GM19043 (cell line): ENCODE measurements around the gene NDUFAF5.

Experiments used
- ATAC-seq: cut with Tn5 transposase; IDR thresholded peaks from one replicate; pipeline ENCODE4 v1.9.1; 2021; ENCODE audit warnings: low read depth; ENCODE audit not compliant: unreplicated experiment

NDUFAF5 gene

DNA sequence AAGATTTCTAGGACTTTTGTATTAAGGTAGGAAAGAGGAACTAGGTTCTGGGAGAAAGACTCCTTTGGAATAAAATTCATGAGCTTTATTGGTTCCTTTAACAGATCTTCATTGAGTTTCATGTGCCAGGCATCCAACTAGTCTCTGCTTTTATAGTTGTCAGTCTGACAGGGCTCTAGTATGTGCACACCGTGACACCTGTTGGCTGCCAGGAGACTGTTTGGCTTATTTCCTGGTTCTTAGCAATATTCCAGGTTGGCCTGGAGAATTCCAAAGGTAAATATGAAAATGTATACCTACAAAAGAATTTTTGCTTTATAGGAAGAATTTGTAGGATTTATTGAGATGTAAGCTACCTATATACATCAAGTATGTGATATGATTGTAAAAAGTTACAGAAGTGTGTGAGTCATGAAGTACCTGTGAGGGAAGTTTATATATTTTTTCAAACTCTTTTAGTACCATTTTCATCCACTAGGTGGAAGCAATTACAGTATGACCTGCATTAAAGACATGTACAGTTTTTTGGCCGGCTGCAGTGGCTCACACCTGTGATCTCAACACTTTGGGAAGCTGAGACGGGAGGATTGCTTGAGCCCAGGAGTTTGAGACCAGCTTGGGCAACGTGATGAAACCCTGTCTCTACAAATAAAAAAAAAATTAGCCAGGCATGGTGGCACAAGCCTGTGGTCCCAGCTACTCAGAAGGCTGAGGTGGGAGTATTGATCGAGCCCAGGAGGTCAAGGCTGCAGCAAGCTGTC lies 35.2 kb downstream of the NDUFAF5 start:
- ATAC-seq = peak; percentile 84

- ATAC-seq = no peak
These were observed 37.0 kb downstream of the NDUFAF5 start for GRCh38 chr20:13821876-13822275.

DNA sequence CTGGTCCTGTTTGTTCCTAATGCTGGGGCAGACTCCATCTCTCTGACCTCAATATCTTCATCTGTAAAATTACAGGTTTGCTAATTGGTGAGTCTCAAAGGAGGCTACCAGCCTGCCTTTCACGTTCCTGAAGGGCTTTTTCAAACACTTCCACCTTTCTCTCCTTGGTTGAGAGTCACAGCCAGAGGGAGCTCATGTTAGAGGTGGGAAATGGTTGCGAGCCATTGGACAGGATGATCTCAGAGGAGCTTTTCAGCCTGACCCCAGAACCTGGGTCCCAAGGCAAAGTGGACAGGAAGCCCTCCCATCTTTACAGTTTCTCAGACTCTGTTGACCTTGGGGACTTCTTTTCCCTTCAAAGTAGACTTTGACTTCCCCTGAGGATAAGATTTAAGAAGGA lies 37.6 kb downstream of the NDUFAF5 start:
- no peak for ATAC-seq

GRCh38 chr20:13824459-13824858 lies 39.6 kb downstream of the NDUFAF5 start:
- ATAC-seq = no peak

- no peak for ATAC-seq
These were observed 40.6 kb downstream of the NDUFAF5 start for GRCh38 chr20:13825465-13825864.

- ATAC-seq = no peak
These were observed 46.6 kb downstream of the NDUFAF5 start for GRCh38 chr20:13831476-13831875.

DNA sequence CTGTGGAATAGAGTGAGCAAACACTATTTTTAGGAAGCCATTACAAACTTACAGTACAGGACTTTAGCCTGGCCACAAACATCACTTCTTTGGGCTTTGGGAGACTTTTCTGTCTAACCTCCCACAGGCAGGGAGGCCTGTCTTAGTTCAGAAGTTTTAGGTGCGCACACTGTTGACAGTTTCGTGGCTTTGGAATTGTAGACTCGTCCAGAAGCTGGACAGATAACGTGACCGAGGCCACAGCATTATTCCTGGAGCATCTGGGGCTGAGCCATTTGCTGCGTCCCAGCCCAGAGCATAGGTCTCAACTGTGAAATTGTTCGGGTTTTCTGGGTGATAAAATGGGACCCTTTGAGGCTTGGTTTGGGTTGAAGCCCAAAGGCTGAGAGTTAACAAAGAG lies 53.8 kb downstream of the NDUFAF5 start:
- no peak for ATAC-seq

GRCh38 chr20:13839421-13840092 lies 54.7 kb downstream of the NDUFAF5 start:
- ATAC-seq = no peak

- ATAC-seq = no peak
These were observed 55.3 kb downstream of the NDUFAF5 start for GRCh38 chr20:13840093-13840465.

DNA sequence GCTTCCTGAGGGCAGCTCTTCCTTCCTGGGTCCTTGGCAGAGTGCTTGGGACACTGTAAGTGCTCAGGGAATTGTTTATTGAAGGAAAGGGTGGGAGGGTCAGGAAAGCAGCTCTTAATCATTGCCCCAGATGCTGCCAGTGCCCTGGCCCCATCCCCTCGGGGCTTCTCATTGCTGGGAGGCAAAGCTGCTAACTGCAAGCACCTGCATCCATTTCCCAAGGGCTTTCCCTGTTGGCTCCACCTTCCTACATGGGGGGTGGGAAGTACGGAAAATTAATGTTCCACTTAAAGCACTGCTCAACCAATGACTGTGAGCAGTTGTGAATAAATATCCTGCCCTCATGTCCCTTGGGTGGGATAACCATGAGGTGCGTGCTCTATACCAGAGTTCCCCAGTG lies 56.4 kb downstream of the NDUFAF5 start:
- ATAC-seq = no peak

DNA sequence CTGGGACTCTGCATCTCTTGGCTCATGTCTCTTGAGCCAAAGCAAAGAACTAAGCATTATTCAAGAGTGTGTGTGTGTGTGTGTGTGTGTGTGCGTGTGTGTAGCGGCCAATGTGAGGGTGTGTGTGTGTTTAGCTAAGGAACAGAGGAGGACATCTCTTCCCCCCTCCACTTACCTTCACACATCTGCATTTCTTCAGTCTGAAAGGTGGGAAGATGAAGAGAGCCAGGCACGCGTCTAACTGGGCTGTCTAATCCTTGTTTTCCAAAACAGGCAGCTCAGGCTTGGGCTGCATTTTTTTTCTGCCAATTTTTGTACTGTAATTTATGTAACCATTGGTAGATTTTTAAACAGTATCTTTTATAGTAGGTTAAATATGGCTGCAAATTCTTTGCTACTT lies 59.5 kb downstream of the NDUFAF5 start:
- no peak for ATAC-seq

DNA sequence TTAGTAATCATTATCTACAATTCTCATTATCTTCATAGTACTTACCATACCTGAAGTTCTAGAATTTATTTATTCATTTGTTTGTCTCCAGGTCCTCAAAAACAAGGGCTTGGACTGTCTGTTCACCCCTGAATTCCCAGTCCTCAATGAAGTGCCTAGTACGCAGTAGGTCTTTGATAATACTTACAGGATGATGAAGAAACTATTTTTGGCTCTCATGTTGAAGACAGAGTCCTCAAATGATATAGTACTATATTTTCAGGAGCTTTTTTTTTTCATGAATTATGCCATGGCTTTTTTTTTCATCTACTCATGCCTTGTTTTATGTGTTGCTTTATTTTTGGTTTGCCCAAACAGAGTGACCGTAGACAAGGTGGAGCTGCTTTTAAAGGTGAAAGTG lies 66.5 kb downstream of the NDUFAF5 start:
- ATAC-seq = no peak

DNA sequence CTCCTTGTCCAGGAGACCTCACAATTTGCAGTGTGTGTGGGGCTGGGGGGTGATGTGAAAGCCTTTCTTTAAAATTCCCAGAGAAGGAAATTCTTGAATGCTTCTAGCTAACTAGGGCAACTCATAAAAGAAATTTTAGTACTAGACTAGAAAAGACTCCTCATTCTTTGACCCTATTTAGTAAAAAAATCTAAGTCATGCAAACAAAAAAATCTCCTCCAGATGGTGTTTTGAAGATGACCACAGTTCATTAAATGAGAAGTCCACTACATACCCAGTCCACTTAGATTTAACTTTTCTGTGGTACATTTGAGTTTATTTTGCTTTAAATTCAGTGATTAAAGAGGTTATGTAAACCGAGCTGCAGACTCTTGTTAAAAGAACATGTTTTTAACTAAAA lies 67.5 kb downstream of the NDUFAF5 start:
- no peak for ATAC-seq

DNA sequence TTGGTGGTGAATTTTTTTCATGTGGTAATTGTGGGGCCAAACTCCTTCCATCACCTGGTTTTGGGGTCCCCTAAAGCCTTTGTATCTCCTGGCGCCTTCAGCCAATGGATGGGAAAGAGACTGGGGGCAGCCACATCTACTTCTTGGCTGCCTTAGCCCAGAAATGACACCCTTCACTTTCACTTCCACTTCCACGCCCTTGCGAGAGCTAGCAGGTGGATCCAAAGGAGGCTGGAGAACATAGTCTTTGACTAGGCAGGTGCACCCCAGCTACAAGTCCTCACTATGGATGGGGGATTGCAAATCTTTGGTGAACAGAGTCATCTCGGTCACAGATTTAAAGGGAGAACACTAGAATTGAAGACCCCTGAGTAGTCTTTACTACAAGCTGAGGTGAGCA lies 70.8 kb downstream of the NDUFAF5 start:
- ATAC-seq = no peak

DNA sequence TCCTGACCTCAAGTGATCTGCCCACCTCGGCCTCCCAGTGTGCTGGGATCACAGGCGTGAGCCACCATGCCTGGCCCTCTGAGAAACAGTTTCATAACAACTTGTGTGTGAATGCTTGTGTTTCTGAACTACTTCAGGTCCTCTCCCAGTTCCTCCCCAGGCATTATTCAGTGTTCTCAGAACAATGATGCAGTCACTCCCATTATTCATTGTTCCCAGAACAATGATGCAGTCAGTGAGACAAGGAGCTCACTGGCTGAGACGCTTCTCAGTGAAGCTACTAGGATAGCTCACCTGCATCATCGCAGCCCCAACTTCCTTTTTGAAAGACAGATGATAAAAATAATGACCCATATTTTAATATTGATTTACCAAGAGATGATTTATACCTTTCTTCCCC lies 71.5 kb downstream of the NDUFAF5 start:
- ATAC-seq = no peak

DNA sequence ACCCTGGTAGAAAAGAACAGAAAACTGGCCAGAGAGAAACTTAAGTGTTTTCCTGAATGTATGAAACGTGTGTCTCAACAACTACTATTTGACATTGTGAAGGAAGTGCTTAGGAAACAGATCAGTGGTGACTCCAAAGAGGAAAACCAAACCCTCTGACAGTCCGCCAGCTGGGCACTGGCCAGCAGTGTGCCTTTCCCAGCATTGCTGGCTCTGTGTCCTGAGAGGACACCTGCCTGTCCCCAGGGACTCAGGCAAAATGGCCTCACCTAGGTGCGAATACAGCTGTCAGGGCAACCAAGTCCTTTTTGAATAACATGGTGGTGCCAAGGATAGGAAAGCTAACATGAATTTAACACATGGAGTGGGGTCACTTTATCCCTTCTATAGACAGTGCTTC lies 72.5 kb downstream of the NDUFAF5 start:
- no peak for ATAC-seq

DNA sequence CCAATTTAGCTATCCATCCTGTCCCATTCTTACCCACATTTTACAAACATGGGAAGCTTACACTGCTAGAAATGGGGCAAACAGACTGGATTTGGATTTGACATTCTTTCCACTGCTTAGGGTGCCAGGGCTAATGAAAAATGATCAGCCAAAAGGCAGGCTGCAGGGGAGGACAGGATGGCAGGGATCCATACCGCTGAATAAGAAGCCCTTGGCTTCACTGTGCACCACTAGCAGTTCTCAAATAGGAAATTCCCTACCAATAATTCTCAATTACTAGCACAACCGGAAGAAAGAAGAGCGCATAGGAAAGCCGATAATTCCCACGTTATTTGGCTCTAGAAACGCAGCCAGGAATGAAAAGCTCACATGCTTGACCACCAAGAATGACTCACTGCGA lies 73.1 kb downstream of the NDUFAF5 start:
- ATAC-seq = no peak

DNA sequence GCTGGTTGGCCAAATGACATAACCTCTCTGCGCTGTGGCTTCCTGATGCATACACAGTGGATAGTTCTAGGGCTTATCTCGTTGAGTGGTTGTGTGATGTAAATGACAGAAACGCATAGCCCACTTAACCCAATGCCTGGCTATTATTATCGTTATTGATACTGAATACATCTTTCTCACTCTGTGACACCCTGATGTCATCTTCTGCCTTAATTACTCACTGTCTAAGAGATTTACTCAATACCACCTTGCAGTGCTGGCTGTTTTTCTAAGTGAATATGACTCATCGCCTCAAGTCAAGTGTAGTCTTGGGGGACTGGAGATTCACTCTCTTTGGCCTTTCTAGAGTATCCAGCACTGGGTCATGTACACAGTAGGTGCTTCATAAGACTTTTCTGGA lies 73.6 kb downstream of the NDUFAF5 start:
- ATAC-seq = no peak

DNA sequence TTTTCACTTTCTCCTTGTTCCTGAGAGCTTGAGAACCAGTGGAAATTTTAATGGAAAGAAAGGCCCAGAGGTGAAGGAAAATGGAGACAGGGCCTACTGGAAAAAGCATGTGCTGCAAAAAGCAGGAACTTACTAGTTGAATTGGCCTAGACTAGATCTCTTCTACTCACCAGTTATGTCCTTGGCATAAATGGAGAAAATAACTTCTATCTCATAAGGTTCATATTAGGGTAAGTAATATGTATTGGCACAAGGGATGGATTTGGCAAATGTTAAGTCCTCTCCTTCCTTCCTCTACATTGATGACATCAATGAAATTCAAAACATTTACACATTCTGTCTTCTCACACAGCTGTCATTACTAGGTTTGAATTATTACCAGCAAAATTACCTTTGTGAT lies 74.0 kb downstream of the NDUFAF5 start:
- no peak for ATAC-seq

DNA sequence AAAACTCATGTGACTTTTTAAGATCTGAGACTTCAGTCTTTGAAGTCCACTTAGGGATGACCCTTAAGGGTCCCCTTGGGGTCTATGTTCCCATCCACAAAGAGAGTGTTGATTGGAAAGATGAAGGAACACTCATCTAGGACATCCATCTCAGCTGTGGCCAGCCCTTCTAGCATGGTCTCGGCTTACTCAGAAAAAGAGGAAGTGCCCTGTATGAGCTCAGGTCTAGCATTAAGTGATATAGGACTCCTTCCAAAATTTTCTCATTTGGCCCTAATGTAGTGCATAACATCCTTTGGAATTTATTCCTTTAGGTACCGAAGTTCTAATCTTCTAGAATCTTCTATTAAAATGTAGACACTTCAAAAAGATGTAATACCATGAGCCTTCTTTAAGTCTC lies 77.4 kb downstream of the NDUFAF5 start:
- ATAC-seq = no peak

DNA sequence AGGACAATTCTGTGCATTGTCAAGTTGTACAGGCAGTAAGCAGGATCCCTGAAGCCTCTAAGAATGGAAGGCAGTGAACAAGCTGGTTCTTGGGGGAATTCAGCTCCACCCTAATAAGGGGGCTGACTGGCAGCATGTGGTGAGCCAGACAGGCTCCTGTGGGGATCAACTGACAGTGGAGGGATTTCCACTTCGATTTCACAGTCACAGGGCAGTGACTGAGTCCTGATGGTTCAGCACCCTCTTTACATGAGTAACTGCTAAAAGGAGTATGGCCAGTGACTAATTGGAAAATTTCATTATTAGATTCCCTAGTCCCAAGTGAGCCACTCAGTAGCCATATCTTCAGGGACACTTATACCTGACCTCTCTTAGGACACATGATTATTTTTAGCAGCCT lies 78.4 kb downstream of the NDUFAF5 start:
- ATAC-seq = no peak

GRCh38 chr20:13865156-13865555 lies 80.3 kb downstream of the NDUFAF5 start:
- no peak for ATAC-seq
